A549 (cell line): ENCODE results near the gene MED26.

Experiments used
- CHD2 ChIP-seq: fragments of 150-350 bp; IDR thresholded peaks from 2 replicates; pipeline ENCODE4 v1.6.1; 2014; ENCODE audit warnings: low read length; ENCODE audit not compliant: partially characterized antibody
- CTCF ChIP-seq: fragments of >200 bp; sonication (Bioruptor Twin); formaldehyde crosslinking; IDR thresholded peaks from 3 replicates; pipeline ENCODE4 v1.5.1; 2016
- EP300 ChIP-seq, 2 experiments: fragments of >200 bp; sonication (Bioruptor Twin); formaldehyde crosslinking; IDR thresholded peaks; 2 replicates in 1 of 2; 3 replicates in 1 of 2; pipeline ENCODE4 v1.6.1; 2016 to 2017
- HDAC2 ChIP-seq: fragments of 200-600 bp; sonication (generic); IDR thresholded peaks from 2 replicates; pipeline ENCODE4 v1.6.1; 2016
- HES2 ChIP-seq: fragments of >200 bp; sonication (Bioruptor Twin); formaldehyde crosslinking; IDR thresholded peaks from 2 replicates; pipeline ENCODE4 v1.6.1; 2016
- MAFK ChIP-seq: fragments of 450-650 bp; IDR thresholded peaks from 2 replicates; pipeline ENCODE4 v1.6.1; 2014; ENCODE audit not compliant: partially characterized antibody
- PHF8 ChIP-seq: fragments of 200-600 bp; sonication (generic); IDR thresholded peaks from 2 replicates; pipeline ENCODE4 v1.6.1; 2016; ENCODE audit warnings: low read depth, mild to moderate bottlenecking, antibody characterized with exemption, moderate library complexity, borderline replicate concordance
- RAD21 ChIP-seq, 2 experiments: fragments of >200 bp in 1 of 2; sonication (Bioruptor Twin) in 1 of 2; formaldehyde crosslinking in 1 of 2; IDR thresholded peaks in 1 of 2; conservative IDR thresholded peaks in 1 of 2; 2 replicates in 1 of 2; 3 replicates in 1 of 2; pipeline ENCODE4 v1.6.1; 2012 to 2018; ENCODE audit warnings: inconsistent platforms in 1 of 2
- TF ChIP-seq, protein P1 (sequence below): fragments of 200-600 bp; sonication (generic); IDR thresholded peaks from 2 replicates; pipeline ENCODE4 v1.6.1; 2016; ENCODE audit warnings: antibody characterized with exemption, mild to moderate bottlenecking, moderate library complexity

DNA sequence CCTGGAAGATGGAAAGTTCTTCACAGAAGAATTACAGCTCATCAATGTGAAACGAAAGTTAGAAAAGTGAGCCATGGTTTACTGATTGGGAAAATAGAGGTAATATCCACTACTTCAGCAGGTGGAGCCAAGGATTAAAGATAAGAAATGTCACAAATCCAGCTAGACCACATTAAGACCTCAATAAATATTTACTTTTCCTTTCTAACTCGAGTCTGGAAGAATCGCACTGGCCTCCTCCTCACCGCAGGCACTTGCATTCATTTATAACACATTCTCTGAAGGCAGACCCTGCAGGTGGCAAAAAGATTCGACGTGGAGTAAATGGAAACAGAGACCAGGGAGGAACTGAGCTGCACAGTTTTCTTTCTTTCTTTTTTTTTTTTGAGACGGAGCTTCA, 63.2 kb downstream of the MED26 start:
- TF ChIP-seq, protein P1, sequence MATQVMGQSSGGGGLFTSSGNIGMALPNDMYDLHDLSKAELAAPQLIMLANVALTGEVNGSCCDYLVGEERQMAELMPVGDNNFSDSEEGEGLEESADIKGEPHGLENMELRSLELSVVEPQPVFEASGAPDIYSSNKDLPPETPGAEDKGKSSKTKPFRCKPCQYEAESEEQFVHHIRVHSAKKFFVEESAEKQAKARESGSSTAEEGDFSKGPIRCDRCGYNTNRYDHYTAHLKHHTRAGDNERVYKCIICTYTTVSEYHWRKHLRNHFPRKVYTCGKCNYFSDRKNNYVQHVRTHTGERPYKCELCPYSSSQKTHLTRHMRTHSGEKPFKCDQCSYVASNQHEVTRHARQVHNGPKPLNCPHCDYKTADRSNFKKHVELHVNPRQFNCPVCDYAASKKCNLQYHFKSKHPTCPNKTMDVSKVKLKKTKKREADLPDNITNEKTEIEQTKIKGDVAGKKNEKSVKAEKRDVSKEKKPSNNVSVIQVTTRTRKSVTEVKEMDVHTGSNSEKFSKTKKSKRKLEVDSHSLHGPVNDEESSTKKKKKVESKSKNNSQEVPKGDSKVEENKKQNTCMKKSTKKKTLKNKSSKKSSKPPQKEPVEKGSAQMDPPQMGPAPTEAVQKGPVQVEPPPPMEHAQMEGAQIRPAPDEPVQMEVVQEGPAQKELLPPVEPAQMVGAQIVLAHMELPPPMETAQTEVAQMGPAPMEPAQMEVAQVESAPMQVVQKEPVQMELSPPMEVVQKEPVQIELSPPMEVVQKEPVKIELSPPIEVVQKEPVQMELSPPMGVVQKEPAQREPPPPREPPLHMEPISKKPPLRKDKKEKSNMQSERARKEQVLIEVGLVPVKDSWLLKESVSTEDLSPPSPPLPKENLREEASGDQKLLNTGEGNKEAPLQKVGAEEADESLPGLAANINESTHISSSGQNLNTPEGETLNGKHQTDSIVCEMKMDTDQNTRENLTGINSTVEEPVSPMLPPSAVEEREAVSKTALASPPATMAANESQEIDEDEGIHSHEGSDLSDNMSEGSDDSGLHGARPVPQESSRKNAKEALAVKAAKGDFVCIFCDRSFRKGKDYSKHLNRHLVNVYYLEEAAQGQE = no peak
- TF ChIP-seq CTCF = no peak
- TF ChIP-seq PHF8 = no peak
- no peak for TF ChIP-seq CHD2
- TF ChIP-seq EP300 (IDR thresholded peaks at IDR 0.05) = no peak
- no peak for TF ChIP-seq HES2
- no peak for TF ChIP-seq HDAC2
- no peak for TF ChIP-seq MAFK
- TF ChIP-seq RAD21 (conservative IDR thresholded peaks at IDR 0.05 in 1 of 2, IDR thresholded peaks at IDR 0.05 in 1 of 2) = no peak
